Urinary bladder (tissue), 4 donors: ENCODE measurements around the gene HNRNPU. TPM values are rescaled to one million over a fixed set of nuclear protein-coding genes. Genes with fewer than 3 reads are reported as not detected.

Source experiments
- DNase-seq: peaks from one replicate; pipeline ENCODE4 v3.0.0-alpha.2; 2015; ENCODE audit errors: extremely low spot score
- H3K27ac ChIP-seq: one replicate; pipeline ENCODE4 v1.5.1; 2013; ENCODE audit warnings: low read depth, mild to moderate bottlenecking, moderate library complexity
- H3K36me3 ChIP-seq: one replicate; pipeline ENCODE4 v1.6.1; 2013; ENCODE audit warnings: mild to moderate bottlenecking, moderate library complexity; ENCODE audit not compliant: insufficient read depth
- H3K4me1 ChIP-seq: one replicate; pipeline ENCODE4 v1.6.1; 2013; ENCODE audit warnings: mild to moderate bottlenecking, moderate library complexity; ENCODE audit not compliant: insufficient read depth
- H3K4me3 ChIP-seq: one replicate; pipeline ENCODE4 v1.5.1; 2013; ENCODE audit warnings: low read depth, low read length
- WGBS: extraction: QIAGEN DNeasy Blood & Tissue Kit; methylation state at CpG from one replicate; pipeline ENCODE4 v1.1.7; 2013; 5-methylcytosine and 5-hydroxymethylcytosine counted together
- polyA plus RNA-seq: library from polyadenylated mRNA; stranded (reverse); fragments of 200-250 nt; gene quantifications from one replicate; pipeline ENCODE4 v1.2.3, GENCODE V29; 2013
- total RNA-seq: library from RNA; depleted of rRNA; stranded (reverse); fragments of >200 nt; gene quantifications from one replicate; pipeline ENCODE4 v1.2.3, GENCODE V29; 2014
- donor health status: healthy with polysubstance abuse.
- donor health status: healthy.

The HNRNPU gene
- total RNA-seq, result 440 TPM
- 200 TPM for polyA plus RNA-seq

DNA sequence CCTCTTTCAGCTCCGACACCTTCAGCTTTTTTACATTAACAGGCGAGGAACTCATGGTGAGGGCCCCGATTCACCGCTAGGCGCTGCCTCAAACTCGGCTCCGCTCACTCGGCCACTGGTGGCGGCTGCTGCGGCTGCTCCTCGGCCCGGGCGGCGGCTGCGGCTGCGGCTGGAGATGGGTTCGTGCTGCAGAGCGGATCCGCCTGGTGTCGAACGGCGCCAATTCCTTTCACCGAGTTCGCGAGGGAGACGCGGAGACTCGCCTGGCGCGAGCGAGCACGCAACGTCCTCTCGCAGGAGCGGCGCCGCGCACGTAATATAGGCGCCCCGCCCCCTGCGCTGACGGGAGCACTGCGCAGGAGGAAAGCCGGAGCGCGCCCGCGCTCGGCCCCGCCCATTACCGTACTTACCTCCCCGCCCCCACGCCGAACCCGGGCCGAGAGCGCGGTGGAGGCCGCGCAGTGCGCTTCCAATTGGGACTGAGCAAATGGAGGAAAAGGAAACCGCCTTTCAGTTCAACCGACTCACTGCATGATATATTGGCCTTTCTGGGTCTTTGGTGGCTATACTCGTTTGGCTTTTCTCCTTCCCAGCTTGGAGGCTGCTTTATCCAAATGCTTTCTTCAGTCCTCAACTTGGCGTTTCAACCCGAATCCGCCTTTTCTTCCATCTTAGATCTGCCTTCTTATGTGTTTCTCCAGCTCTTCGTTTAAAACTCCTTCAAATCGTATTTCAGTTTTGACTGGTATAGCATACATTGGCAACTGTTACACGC is at the start of gene HNRNPU:
TSS of gene HNRNPU (minus strand) at position 291 of the 775 bp plus-strand sequence. CDS start at position 55, 236 bp downstream.
- H3K4me1 ChIP-seq, result peaks cover 3% of the 10 kb centered on the region
- H3K27ac ChIP-seq, result peak within 1 kb of the TSS; percentile 100
- DNase-seq, result peak; percentile 84
- under 1% methylated on average over 71 of the region's 71 CpGs for WGBS
- no peaks in the 10 kb centered on the region for H3K36me3 ChIP-seq
- H3K4me3 ChIP-seq, result peak within 1 kb of the TSS; percentile 99

DNA sequence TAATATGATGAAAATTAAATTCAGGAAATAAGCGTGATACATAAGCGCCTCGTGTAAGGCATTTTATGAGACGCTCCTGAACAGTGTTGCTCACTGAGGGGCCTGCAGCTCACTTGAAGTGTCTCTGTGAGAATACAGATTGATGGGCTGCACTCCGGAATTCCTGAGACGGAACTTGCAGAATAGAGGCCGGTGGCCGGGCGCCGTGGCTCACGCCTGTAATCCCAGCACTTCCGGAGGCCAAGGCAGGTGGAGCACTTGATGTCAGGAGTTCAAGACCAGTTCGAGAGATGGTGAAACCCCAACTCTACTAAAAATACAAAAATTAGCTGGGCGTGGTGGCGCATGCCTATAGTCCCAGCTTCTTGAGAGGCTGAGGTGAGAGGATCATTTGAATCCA is 49.5 kb upstream of the HNRNPU start:
- no peak for DNase-seq
- H3K4me3 ChIP-seq, result no peak overlapping the region
- peaks cover under 1% of the 10 kb centered on the region for H3K4me1 ChIP-seq
- no peaks in the 10 kb centered on the region for H3K36me3 ChIP-seq
- no peak overlapping the region for H3K27ac ChIP-seq
- 91% methylated on average over 15 of the region's 15 CpGs for WGBS

DNA sequence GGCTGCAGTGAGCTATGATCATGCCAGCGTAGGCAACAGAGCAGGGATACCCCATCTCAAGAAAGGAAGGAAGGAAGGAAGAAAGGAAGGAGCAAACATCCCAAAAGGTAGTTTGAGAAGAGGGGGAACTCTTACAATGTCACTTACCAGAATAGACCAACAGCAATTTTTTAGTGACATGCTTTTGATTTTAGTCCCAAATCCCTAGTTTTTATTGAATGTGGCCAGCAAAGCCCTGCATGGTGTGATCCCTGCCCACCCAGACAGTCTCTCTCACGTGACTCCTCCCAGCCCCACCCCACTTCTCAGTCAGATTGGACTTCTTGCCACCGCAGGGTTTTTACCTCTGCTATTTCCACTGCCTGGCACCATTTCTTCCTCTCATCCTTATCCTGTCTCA is 39.8 kb upstream of the HNRNPU start:
- DNase-seq, result no peak
- no peak overlapping the region for H3K4me3 ChIP-seq
- no peak overlapping the region for H3K27ac ChIP-seq
- no peaks in the 10 kb centered on the region for H3K36me3 ChIP-seq
- WGBS, result 82% methylated on average over 3 of the region's 3 CpGs
- H3K4me1 ChIP-seq, result no peaks in the 10 kb centered on the region

DNA sequence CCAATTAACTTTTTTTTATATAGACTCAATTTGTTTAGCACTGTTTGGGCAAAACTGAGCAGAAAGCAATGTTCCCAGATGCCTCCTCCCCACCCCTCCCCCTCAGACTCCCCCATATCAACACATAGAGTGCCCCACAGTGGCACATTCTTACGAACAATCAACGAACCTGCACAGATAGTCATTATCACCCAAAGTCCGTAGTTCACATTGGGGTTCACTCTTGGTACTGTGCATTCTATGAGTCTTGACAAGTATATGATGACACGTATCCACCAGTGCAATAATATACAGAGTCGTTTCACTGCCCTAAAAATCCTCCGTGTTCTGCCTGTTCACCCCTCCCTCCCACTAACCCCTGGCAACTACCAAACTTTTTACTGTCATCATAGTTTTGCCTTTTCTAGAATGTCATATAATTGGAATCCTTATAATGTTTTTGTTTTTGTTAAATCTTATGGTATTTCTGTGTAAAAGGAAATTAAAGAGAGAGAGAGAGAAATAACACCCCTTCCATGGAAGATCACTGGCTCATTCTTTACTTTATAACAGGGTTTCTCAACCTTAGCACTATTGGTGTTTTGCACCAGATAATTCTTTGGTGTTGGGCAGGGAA is 37.2 kb upstream of the HNRNPU start:
- Histone ChIP-seq H3K4me1 (no peaks in the 10 kb centered on the region), H3K36me3 (no peaks in the 10 kb centered on the region), H3K27ac (no peak overlapping the region), H3K4me3 (no peak overlapping the region)
- WGBS, result 61% methylated on average over 6 of the region's 6 CpGs
- no peak for DNase-seq

DNA sequence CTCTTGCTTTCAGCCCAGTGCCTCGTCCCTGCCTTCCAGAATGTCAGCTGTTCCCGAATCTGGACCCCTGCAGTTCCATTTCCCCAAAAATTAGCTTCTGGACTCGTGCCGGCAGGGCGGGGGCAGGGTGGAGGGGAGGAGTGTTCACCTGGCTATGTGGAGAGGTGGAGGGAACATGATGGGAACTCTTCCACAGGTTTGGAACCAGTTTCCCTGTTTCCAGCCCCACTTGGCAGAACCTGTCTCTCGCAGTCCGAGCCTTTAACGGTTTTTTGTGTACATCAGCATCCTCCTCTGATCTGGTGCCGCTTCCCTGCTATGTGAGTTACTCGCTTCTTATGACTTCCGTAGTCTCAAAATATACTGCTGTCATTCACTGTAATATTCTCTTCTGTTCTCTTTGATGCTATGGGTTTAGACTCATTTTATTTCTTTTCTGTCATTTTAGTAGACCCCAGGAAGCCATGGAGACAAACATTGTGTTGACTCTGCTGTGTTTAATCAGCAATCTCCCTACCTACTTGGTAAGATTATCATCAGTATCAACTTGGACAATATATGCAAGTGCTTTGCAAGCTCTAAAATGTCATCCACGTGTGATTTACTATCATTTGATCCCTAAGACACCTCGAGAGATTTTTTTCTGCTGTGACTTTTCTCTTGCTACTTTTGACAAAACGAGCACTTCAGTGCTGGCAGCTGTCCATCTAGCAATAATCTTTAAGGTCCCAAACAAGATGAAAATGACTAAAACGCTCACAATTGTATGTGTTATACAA is 33.3 kb upstream of the HNRNPU start:
- WGBS, result 77% methylated on average over 15 of the region's 15 CpGs
- H3K27ac ChIP-seq, result no peak overlapping the region
- no peak overlapping the region for H3K4me3 ChIP-seq
- no peak for DNase-seq
- no peaks in the 10 kb centered on the region for H3K36me3 ChIP-seq
- no peaks in the 10 kb centered on the region for H3K4me1 ChIP-seq

DNA sequence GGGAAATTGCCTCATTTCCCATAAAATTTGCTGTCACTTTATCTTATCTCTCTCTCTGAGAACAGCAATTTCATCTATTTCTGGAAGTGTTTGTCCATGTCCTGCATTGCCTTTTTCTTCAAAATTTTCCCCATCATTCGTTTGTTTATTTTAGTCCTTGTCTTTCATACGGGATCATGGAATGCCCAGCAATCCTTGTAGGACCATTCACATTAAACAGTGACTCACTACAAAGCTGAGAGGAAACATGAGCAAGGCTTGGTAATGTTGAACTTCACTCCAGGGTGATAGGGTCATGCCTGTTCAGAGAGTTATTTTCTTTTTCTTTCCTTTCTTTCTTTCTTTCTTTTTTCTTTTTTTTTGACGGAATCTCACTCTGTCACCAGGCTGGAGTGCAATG is 32.2 kb upstream of the HNRNPU start:
- DNase-seq, result no peak
- WGBS, result 59% methylated on average over 3 of the region's 3 CpGs
- Histone ChIP-seq H3K27ac (no peak overlapping the region), H3K4me3 (no peak overlapping the region), H3K4me1 (no peaks in the 10 kb centered on the region), H3K36me3 (no peaks in the 10 kb centered on the region)

DNA sequence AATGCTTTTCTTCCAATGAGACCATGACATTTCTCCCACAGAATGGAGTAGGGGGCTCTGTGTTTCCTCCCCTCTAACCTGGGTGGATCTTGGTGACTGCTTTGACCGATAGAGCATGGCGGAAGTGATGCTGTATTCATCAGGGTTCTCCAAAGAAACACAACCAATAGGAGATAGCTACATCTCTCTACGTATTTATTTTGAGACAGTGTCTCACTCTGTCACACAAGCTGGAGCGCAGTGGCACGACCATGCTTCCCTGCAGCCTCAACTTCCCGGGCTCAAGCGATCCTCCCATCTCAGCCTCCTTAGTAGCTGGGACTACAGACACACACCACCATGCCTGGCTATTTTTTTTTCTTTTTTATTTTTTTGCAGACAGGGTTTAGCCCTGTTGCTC is 29.5 kb upstream of the HNRNPU start:
- H3K36me3 ChIP-seq, result no peaks in the 10 kb centered on the region
- WGBS, result 93% methylated on average over 7 of the region's 7 CpGs
- no peak for DNase-seq
- H3K27ac ChIP-seq, result no peak overlapping the region
- H3K4me3 ChIP-seq, result no peak overlapping the region
- H3K4me1 ChIP-seq, result no peaks in the 10 kb centered on the region

DNA sequence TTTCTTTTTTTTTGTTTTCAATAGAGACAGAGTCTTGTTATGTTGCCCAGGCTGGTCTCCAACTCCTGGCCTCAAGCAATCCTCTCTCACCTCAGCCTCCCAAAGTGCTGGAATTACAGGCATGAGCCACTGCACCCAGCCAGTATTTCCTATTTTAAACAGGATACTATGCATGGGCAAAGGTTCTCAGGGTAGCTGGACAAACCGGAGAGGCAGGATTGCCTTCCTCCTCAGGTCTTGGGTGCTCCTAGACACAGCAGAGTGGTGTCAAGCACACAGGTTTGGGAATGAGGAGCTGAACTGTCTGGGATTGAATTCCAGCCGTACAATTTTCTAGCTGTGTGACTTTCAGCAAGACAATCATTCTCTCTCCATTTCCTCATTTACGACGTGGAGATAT is 22.9 kb upstream of the HNRNPU start:
- WGBS, result 73% methylated on average over 4 of the region's 4 CpGs
- Histone ChIP-seq H3K4me3 (no peak overlapping the region), H3K4me1 (no peaks in the 10 kb centered on the region), H3K36me3 (no peaks in the 10 kb centered on the region), H3K27ac (no peak overlapping the region)
- no peak for DNase-seq

DNA sequence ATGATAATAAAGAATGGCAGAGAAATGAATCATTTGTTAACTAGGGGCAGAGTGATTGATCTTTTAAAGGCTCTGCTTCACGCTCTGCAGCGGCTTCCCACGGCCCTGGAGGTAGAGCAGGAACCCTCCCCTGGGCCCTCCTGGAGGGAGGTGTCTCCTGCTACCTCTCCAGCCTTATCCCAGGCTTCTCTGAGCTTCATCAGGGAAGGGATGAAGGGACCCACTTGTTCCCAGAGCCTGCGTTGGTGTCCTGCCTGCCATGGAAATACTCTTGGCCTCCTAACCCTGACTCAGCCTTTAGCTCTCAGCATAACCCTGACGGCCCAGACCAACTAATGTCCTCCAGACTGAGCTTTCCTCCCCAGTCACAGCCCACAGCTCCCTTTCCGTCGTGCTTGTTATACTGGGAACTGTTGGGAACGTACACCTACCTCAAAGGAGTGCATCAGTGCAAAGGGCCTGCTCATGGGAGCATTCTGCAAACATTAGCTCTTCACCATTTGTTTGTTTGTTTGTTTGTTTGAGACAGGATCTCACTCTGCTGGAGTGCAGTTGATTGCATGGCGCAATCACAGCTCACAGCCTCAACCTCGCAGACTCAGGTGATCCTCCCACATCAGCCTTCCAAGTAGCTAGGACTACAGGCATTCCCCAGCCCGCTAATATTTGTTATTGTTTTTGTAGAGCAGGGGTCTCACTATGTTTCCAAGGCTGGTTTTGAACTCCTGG is 17.4 kb upstream of the HNRNPU start:
- DNase-seq, result no peak
- H3K4me1 ChIP-seq, result no peaks in the 10 kb centered on the region
- WGBS, result 75% methylated on average over 11 of the region's 11 CpGs
- no peak overlapping the region for H3K27ac ChIP-seq
- H3K36me3 ChIP-seq, result no peaks in the 10 kb centered on the region
- H3K4me3 ChIP-seq, result no peak overlapping the region

DNA sequence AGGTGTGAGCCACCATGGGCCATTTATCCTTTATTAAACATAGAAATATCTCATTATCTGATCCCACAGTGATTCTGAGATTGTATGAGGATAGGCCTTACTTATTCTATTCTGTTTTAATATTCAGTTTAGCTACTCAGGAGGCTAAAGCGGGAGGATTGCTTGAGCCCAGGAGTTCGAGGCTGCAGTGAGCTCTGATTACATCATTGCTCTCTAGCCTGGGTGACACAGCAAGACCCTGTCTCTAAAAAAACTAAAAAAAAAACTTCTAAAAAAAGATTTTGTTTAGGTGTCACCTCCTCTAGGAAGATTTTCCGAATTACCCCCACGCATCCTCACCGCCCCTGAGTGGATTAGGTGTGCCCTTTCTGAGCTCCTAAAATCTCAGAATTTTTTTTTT is 14.3 kb upstream of the HNRNPU start:
- no peaks in the 10 kb centered on the region for H3K36me3 ChIP-seq
- 96% methylated on average over 5 of the region's 5 CpGs for WGBS
- H3K4me3 ChIP-seq, result no peak overlapping the region
- no peak overlapping the region for H3K27ac ChIP-seq
- no peak for DNase-seq
- H3K4me1 ChIP-seq, result no peaks in the 10 kb centered on the region

DNA sequence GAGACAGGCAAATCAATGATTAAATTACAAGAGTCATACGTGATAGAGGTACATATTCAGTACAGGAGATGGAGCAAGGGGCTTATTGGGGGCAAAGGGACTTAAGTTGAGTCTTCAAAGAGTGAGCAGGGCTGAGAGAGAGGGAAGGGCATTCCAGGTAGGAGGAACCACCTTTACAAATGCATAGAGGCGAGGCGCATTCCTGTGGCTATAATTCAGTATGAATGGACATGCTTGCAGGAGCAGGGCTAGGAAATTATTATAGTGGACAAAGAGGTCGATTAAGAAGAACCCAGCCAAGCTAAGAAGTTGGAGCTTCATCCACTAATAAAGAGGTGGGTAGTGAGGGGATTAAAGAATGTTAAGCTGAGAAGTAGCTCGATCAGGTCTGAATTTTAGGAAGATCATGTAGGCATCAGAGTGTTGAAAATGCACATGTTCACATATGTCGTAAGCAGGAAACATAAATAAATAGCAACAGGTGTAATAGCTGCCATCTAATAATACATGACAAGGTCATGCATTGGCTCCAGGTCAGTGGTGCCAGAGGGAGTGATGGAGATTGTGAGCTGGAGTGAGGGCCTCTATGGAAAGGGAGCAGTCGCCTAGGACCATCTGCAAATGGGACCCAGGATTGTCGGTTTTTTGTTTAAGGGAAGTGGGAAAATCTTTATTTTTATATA is 12.0 kb upstream of the HNRNPU start:
- no peak for DNase-seq
- no peaks in the 10 kb centered on the region for H3K4me1 ChIP-seq
- no peak overlapping the region for H3K4me3 ChIP-seq
- 93% methylated on average over 8 of the region's 8 CpGs for WGBS
- no peaks in the 10 kb centered on the region for H3K36me3 ChIP-seq
- H3K27ac ChIP-seq, result no peak overlapping the region

DNA sequence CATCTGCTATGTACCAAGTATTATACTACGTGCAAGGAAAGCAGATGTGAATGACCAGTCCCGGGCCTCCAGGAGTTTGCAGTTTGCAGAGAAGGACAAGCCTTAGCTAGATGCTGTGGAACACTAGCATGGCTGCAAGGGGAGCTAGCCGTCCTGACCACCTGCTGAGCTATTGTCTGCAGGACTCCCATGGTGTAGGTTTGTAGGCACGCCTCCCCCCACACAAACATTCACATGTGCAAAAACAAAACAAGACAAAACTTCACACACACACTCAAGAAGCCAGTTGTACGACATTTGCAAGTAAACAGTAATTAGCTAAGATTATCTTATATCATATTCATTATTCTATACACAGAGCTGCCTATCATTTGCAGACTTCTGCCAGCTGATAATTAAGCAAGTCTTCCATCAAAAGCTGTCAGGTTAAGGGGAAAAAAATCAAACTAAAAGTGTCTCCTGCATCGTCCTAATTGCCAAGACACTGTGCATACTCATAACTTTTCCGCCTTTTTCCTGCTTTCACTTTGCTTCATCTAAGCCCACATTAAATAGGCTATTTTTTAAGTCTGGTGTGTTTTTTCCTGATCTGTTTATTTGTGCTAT is 10.7 kb upstream of the HNRNPU start:
- Histone ChIP-seq H3K36me3 (no peaks in the 10 kb centered on the region), H3K4me1 (no peaks in the 10 kb centered on the region), H3K4me3 (no peak overlapping the region), H3K27ac (no peak overlapping the region)
- no peak for DNase-seq
- 75% methylated on average over 7 of the region's 7 CpGs for WGBS

DNA sequence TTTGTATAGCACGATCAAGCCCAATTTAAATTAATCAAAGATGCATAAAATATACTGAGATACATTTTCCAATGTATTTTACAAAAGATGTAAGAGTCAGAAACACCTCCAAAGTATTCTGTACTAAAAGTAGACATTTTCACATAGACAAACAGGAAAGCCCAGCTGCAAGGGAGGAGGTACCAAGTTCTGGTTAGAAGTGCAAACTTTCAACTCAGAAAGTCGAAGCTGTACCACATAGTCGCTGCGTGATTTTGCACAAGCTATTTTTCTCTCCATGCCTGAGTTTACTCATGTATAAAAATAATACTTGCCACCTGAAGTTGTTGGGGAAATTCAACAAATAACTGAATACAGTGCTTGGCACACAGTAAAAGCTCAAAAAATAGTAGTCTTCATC is 5.6 kb upstream of the HNRNPU start:
- Histone ChIP-seq H3K36me3 (no peaks in the 10 kb centered on the region), H3K4me3 (no peak overlapping the region), H3K27ac (no peak overlapping the region), H3K4me1 (no peaks in the 10 kb centered on the region)
- WGBS, result 93% methylated on average over 4 of the region's 4 CpGs
- DNase-seq, result no peak
